H1 (cell line): ENCODE data around the gene PPP1R12B. TPM values are rescaled to one million over a fixed set of nuclear protein-coding genes. Genes with fewer than 3 reads are reported as not detected.
"Not testable (repeated sequence)": the region's sequence is repeated elsewhere in the genome, so short reads cannot be mapped to it uniquely, and the experiment has no call there.

Source experiments
- CTCF ChIA-PET: fragments of 300-600 bp; sonication (Branson Sonifier 250); formaldehyde crosslinking; loops from one replicate; lab custom pipeline; 2021; ENCODE audit not compliant: partially characterized antibody; lab: Charles Lee
- POLR2A ChIA-PET: fragments of 300-600 bp; sonication (Branson Sonifier 250); formaldehyde crosslinking; loops from one replicate; lab custom pipeline; 2021; ENCODE audit warnings: inconsistent platforms; ENCODE audit not compliant: partially characterized antibody; lab: Charles Lee
- DNase-seq, 2 experiments: peaks; one replicate each; pipeline versions ENCODE4 v3.0.0 to v3.0.0-alpha.2; 2010 to 2022; ENCODE audit warnings: low spot score in 2 of 2, low read depth in 1 of 2, mixed read lengths in 1 of 2
- FAIRE-seq: peaks from 2 replicates; lab custom pipeline; 2011; peaks lifted over from hg19 to GRCh38; lab: Jason Lieb, UNC
- H2AFZ ChIP-seq: 2 replicates; pipeline ENCODE4 v1.8.1; 2012; ENCODE audit warnings: low read length, inconsistent platforms
- H2AK5ac ChIP-seq: 2 replicates; pipeline ENCODE4 v1.6.1; 2013; ENCODE audit warnings: low read depth, low read length
- H2BK120ac ChIP-seq: replicated peaks from 2 replicates; pipeline ENCODE3; 2013; ENCODE audit warnings: low read depth, low read length, inconsistent platforms
- H2BK12ac ChIP-seq: 2 replicates; pipeline ENCODE4 v1.6.1; 2013; ENCODE audit warnings: low read depth, low read length
- H2BK15ac ChIP-seq: 2 replicates; pipeline ENCODE4 v1.6.1; 2013; ENCODE audit warnings: low read length
- H2BK20ac ChIP-seq: 2 replicates; pipeline ENCODE4 v1.6.1; 2013; ENCODE audit warnings: low read length
- H2BK5ac ChIP-seq: 2 replicates; pipeline ENCODE4 v1.6.1; 2013; ENCODE audit warnings: low read depth, low read length
- H3K14ac ChIP-seq: 2 replicates; pipeline ENCODE4 v1.6.1; 2013; ENCODE audit warnings: inconsistent platforms; ENCODE audit not compliant: insufficient read length
- H3K18ac ChIP-seq: 2 replicates; pipeline ENCODE4 v1.6.1; 2013; ENCODE audit warnings: low read length; ENCODE audit errors: extremely low read depth
- H3K23ac ChIP-seq: 2 replicates; pipeline ENCODE4 v1.6.1; 2013; ENCODE audit warnings: inconsistent platforms; ENCODE audit not compliant: insufficient read length
- H3K23me2 ChIP-seq: 2 replicates; pipeline ENCODE4 v1.6.1; 2013; ENCODE audit warnings: low read depth, low read length
- H3K27ac ChIP-seq: 2 replicates; pipeline ENCODE4 v1.6.1; 2011; ENCODE audit warnings: low read depth, low read length, inconsistent platforms
- H3K27me3 ChIP-seq, 4 experiments: replicated peaks in 1 of 4; 1 replicate in 1 of 4; 2 replicates in 3 of 4; pipeline versions ENCODE4 v1.6.1 to v1.8.1; 2011 to 2013; ENCODE audit warnings: low read length in 3 of 4, mild to moderate bottlenecking in 3 of 4, inconsistent platforms in 2 of 4, mixed read lengths in 2 of 4, moderate library complexity in 1 of 4; ENCODE audit not compliant: control insufficient read depth in 3 of 4, insufficient read depth in 3 of 4; ENCODE audit errors: extremely low read depth in 1 of 4
- H3K36me3 ChIP-seq, 4 experiments: 2 replicates each; pipeline versions ENCODE4 v1.6.1 to v1.8.1; 2011 to 2013; ENCODE audit warnings: mild to moderate bottlenecking in 4 of 4, low read length in 3 of 4, moderate library complexity in 2 of 4, control low read depth in 1 of 4, inconsistent platforms in 1 of 4; ENCODE audit not compliant: insufficient read depth in 4 of 4, control insufficient read depth in 2 of 4
- H3K4ac ChIP-seq: replicated peaks from 2 replicates; pipeline ENCODE3; 2013; ENCODE audit warnings: low read length, low read depth, mixed read lengths, inconsistent platforms; ENCODE audit not compliant: insufficient read length
- H3K4me1 ChIP-seq, 4 experiments: replicated peaks in 1 of 4; 1 replicate in 1 of 4; 2 replicates in 3 of 4; pipeline versions ENCODE4 v1.6.1 to v1.8.1; 2011 to 2013; ENCODE audit warnings: low read length in 3 of 4, inconsistent platforms in 2 of 4, mixed read lengths in 1 of 4; ENCODE audit not compliant: insufficient read depth in 4 of 4, control insufficient read depth in 3 of 4
- H3K4me2 ChIP-seq, 2 experiments: 2 replicates each; pipeline versions ENCODE4 v1.6.1 to v1.8.1; 2011 to 2013; ENCODE audit warnings: low read depth in 2 of 2, low read length in 2 of 2, control low read depth in 1 of 2, inconsistent platforms in 1 of 2, mild to moderate bottlenecking in 1 of 2; ENCODE audit not compliant: insufficient read depth in 1 of 2
- H3K4me3 ChIP-seq, 4 experiments: fragments of 200-600, 300-600 bp in 1 of 4; sonication (generic), shearing (Covaris generic), sonication (Bioruptor Twin) in 1 of 4; 2 replicates each; pipeline versions ENCODE4 v1.5.1 to v1.8.1; 2011 to 2016; ENCODE audit warnings: low read length in 4 of 4, low read depth in 3 of 4, control low read depth in 2 of 4, inconsistent platforms in 2 of 4, mild to moderate bottlenecking in 2 of 4, mixed read lengths in 1 of 4, moderate library complexity in 1 of 4; ENCODE audit not compliant: insufficient read depth in 2 of 4; ENCODE audit errors: extremely low read depth in 1 of 4
- H3K56ac ChIP-seq: replicated peaks from 2 replicates; pipeline ENCODE3; 2013; ENCODE audit warnings: low read depth, mild to moderate bottlenecking, mixed read lengths, low read length, inconsistent platforms; ENCODE audit not compliant: insufficient read length
- H3K79me1 ChIP-seq: 2 replicates; pipeline ENCODE4 v1.6.1; 2013; ENCODE audit warnings: low read depth, low read length, control low read depth
- H3K79me2 ChIP-seq, 2 experiments: 2 replicates each; pipeline versions ENCODE4 v1.6.1 to v1.8.1; 2012 to 2013; ENCODE audit warnings: low read length in 2 of 2, mild to moderate bottlenecking in 2 of 2, inconsistent platforms in 1 of 2; ENCODE audit not compliant: insufficient read depth in 2 of 2, control insufficient read depth in 1 of 2
- H3K9ac ChIP-seq, 4 experiments: replicated peaks in 1 of 4; 1 replicate in 1 of 4; 2 replicates in 3 of 4; pipeline versions ENCODE4 v1.6.1 to v1.8.1; 2011 to 2013; ENCODE audit warnings: low read depth in 3 of 4, low read length in 3 of 4, control low read depth in 2 of 4, mild to moderate bottlenecking in 2 of 4, moderate library complexity in 2 of 4, inconsistent platforms in 1 of 4; ENCODE audit errors: extremely low read depth in 1 of 4
- H3K9me3 ChIP-seq, 2 experiments: 2 replicates each; pipeline versions ENCODE4 v1.6.1 to v1.8.1; 2012 to 2013; ENCODE audit warnings: mild to moderate bottlenecking in 2 of 2, moderate library complexity in 2 of 2, control low read depth in 1 of 2, inconsistent platforms in 1 of 2, low read depth in 1 of 2, low read length in 1 of 2, mixed read lengths in 1 of 2; ENCODE audit not compliant: insufficient read depth in 2 of 2
- H4K20me1 ChIP-seq, 2 experiments: replicated peaks in 1 of 2; 2 replicates each; pipeline versions ENCODE3 to v1.8.1; 2011 to 2013; ENCODE audit warnings: inconsistent platforms in 2 of 2, low read length in 2 of 2, mild to moderate bottlenecking in 1 of 2; ENCODE audit not compliant: insufficient read depth in 2 of 2, control insufficient read depth in 1 of 2
- H4K5ac ChIP-seq: 2 replicates; pipeline ENCODE4 v1.6.1; 2013; ENCODE audit warnings: low read length, low read depth, mixed read lengths, inconsistent platforms; ENCODE audit not compliant: insufficient read length
- H4K8ac ChIP-seq: 2 replicates; pipeline ENCODE4 v1.8.0; 2013; ENCODE audit warnings: mild to moderate bottlenecking, moderate library complexity, low read length, inconsistent platforms; ENCODE audit not compliant: insufficient read depth; ENCODE audit errors: extremely low read depth
- H4K91ac ChIP-seq: replicated peaks from 2 replicates; pipeline ENCODE3; 2013; ENCODE audit warnings: low read length, mixed read lengths, inconsistent platforms; ENCODE audit not compliant: insufficient read length
- WGBS, 2 experiments: shearing (Covaris generic) in 1 of 2; methylation state at CpG; one replicate each; pipeline versions ENCODE4 v1.1.6 to v1.1.7; 2013 to 2015; ENCODE audit warnings: low lambda C conversion rate in 2 of 2, mixed read lengths in 2 of 2, inconsistent platforms in 1 of 2, low coverage in 1 of 2, missing lambda C conversion rate in 1 of 2; ENCODE audit not compliant: insufficient replicate concordance in 2 of 2, insufficient coverage in 1 of 2, insufficient read length in 1 of 2; ENCODE audit errors: extremely low coverage in 1 of 2, missing lambda C conversion rate in 1 of 2; 5-methylcytosine and 5-hydroxymethylcytosine counted together
- polyA plus RNA-seq, 7 experiments: library from polyadenylated mRNA; depleted of rRNA in 3 of 7; stranded (reverse) in 5 of 7; unstranded in 2 of 7; fragments of >200 nt in 5 of 7; fragments of 200-250 nt in 2 of 7; gene quantifications; 1 replicate in 5 of 7; 2 replicates in 1 of 7; 4 replicates in 1 of 7; pipeline versions ENCODE4 v1.2.1 to v1.2.3, GENCODE V29; 2011 to 2013; ENCODE audit warnings: missing spikeins in 2 of 7, mixed read lengths in 2 of 7
- total RNA-seq: library from RNA; stranded (reverse); fragmentation: NEBNext Ultra II Directional; extraction: Animal tissue kit (Norgen Biotek cat#: 25700); gene quantifications from 2 replicates; pipeline ENCODE4 v1.2.1, GENCODE V29; 2021

PPP1R12B gene
- total and polyA plus RNA-seq, 2 of the 8 experiments (the other 6 are each of a cell fraction or from before 2014, with no cell fraction given): 7.9 to 18.7 TPM

DNA sequence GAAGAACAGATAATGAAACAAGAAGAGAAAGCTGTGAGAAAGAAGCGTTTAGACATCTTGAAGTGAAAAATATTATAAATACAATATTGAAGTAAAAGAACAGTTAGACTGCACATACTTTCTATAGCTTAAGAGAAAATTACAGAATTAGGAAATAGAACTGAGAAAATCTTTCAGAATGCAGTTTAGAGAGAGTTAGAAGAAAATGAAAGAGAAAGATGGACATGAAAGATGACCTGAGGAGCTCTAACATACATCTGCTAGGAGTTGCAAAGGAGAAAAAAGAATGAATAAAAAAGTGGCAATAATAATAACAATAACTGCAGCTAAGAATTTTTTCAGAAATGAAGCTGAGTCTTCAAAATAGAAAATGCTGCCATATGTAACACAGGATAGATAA, 173.0 kb downstream of the PPP1R12B start:
- WGBS, 2 experiments: 85% methylated on average over 1 of the region's 1 CpG; no CpG with 5 or more reads in 1 of the 2 experiments
- H3K27me3 ChIP-seq, H3K79me1 ChIP-seq, FAIRE-seq, H4K91ac ChIP-seq, H3K79me2 ChIP-seq, H3K18ac ChIP-seq, H3K4ac ChIP-seq, H4K20me1 ChIP-seq, H2AK5ac ChIP-seq, H3K9ac ChIP-seq, DNase-seq, H2BK15ac ChIP-seq, H4K5ac ChIP-seq, H3K23ac ChIP-seq, H2BK5ac ChIP-seq, H4K8ac ChIP-seq, H3K4me2 ChIP-seq, H3K36me3 ChIP-seq, H3K4me3 ChIP-seq, H3K56ac ChIP-seq, H3K4me1 ChIP-seq, H2BK20ac ChIP-seq, H3K23me2 ChIP-seq, H3K27ac ChIP-seq, POLR2A ChIA-PET, H2BK12ac ChIP-seq, H3K14ac ChIP-seq, H2BK120ac ChIP-seq, H2AFZ ChIP-seq, H3K9me3 ChIP-seq: not testable (repeated sequence)
- CTCF ChIA-PET: interaction anchor here (1.1 to 2.4 kb wide), 2 partner anchors 41 to 136 kb away, joined by 3 to 5 read pairs; no protein-coding TSS in a partner anchor
